HG03457 (cell line): ENCODE measurements around the gene EN1.
A peak's percentile ranks its signal among the peaks of the same experiment; 100 is the strongest.

Source experiments
- ATAC-seq: cut with Tn5 transposase; IDR thresholded peaks from one replicate; pipeline ENCODE4 v1.9.1; 2021; ENCODE audit warnings: moderate number of reproducible peaks; ENCODE audit not compliant: unreplicated experiment

EN1 gene

DNA sequence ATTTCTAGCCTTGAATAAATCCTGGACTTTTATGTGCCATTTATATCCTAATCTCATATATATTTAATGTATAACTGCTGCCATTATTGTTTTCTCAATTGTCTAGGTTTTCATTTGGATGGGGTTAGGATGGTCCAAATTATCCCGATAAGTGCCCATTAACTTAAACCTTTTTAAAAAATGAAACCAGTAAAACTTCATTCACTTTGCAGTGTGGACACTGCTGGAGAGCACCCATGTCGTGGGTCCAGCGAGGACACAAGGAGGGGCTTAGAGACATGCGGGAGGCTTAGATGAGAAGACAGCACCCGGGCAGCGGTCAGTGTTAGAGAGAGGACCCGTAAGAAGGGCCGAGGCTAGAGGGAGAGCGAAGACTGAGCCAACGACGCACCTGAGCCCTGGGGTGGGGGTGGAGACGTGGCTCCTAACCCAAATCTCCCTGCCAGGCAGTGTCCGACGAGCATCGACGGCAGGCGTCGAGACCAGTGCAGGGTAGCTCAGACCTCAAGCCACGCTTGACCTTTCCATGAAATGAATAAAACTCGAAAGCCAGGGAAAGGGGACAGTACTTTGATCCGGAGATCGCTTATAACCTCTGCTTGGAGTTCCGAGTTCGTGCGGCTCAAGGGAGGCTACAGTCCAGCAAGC, 9.0 kb upstream of the EN1 start:
- no peak for ATAC-seq

DNA sequence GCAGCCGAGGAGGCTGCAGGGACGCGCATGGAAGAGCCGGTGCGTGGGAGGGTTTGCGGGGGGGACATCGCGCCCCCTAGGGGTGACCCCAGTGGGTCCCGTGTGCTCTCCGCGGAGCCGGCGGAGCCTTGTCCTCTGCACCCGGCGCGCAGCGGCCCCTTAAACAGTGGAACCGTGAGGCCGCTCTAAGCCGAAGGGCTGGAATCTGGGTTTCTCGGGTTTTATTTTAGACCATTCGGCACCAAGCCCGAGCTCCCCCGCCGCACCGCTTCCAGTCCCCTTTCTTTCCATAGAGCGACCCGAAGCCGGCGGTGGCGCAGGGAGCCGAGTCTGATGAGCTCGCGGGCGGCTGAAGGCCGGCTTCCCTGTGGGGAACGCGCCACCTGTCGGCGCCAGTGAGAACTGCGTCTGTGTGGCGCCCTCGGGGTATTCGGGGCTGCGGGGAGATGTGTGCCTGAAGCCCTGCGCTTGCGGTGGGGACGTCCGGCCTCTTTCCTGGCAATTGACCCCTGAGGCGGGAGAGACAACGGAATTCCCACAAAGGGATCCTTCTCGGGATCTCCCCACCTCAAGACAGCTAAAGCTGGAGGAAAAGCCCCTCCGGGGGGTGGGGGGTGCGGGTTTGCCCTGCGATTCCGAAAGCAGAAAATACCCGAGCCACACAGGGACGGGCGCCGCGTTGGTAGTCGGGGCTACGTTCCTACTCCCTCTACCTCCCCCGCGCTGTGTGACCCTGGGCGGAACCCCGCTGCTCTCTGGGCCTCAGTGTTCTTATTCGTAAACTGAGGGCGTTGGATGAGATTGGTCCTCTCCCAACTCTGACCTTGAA, 8.2 kb upstream of the EN1 start:
- peak; percentile 66 for ATAC-seq

DNA sequence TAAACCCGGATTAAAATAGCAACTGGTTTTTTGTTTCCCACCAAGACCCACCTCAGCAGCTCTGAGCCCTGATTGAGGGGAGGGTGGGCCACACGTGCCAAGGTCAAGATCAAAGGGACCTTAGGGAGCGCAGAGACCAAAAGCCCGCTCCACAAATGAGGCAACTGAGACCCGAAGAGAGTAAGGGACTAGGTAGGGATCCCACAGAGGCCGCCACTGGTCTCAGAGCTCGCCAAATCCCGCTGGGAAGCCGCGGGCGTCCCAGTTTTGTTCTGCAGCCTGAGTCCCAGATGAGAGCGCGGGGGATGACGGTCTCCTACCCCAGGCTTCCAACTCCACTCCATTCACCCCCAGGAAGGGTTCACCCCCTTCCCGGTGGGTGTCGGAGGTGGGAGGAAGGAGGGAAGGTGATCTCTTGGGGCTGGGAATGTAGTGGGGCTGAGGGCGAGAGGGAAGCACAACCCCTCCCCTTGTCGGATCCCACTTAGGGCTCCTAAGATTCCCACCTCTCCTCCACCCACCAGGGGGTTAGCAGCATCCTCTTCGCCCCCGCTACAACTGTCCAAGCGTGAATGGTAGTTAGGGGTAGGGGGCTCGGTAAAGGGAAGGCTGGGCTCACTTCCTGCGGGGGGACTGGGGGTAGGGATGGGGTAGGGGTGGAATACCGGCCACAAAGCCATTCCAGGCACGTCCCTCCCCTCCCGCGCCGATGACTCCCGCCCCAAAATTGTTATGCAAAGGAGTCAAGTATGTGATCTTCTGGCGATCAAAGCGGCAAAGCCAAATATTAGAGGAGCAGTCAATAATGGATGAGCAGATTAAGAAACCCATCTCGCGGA, 7.3 kb upstream of the EN1 start:
- ATAC-seq = no peak

DNA sequence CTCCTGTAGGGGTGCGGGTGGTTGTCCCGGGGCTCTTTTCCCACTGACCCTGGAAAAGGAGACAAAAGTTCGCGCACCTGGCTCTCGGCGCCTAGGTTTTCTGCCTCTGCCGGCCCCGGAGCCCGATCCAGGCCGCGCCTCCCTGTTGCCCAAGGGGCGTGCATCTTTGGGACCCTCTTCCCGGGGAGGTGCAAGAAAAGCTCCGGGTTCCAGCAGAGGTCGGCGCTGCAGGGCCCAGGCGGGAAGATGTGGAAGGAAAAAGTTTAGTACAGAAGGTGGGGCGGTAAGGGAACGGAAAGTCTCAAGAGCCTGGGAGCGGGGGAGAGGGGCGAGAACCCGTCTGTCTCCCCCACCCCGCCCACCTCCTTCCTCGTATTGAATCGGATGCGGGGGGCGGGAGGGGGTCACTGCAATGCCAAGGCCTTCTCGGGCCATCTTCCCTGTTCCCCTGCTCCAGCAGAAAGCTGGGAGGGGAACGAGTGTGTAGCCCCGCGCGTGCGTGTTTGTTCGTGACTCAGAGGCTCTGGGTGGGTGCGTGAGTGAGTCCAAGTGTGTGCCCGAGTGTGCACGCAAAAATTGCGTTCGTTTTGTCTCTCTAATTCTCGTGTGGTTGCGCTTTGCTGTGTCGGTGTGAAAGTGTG, 6.3 kb upstream of the EN1 start:
- no peak for ATAC-seq

DNA sequence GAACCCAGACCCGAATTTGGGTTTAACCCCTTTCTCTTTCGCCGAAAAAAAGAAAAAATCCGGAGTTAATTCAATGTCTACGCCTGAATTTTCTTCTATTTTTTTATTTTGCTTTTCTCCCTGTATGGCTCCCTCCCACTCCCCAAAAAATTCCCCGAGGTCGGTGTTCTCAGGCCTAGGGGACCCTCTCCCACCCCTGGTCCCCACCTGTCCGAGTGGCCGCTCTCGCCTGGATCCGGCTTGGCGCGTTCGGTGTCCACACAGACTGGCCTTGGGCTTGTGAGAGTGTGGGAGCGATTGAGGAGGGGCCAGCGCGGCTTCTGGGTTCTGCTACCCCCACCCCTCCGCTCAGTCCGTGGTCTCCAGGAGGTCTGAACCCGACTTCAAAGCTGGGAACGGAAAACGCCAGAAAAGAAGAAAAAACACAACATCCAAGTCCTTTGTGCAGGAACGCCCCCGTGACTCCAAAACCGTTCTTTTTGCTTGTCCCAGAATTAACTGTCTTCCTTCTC, 5.7 kb upstream of the EN1 start:
- no peak for ATAC-seq

DNA sequence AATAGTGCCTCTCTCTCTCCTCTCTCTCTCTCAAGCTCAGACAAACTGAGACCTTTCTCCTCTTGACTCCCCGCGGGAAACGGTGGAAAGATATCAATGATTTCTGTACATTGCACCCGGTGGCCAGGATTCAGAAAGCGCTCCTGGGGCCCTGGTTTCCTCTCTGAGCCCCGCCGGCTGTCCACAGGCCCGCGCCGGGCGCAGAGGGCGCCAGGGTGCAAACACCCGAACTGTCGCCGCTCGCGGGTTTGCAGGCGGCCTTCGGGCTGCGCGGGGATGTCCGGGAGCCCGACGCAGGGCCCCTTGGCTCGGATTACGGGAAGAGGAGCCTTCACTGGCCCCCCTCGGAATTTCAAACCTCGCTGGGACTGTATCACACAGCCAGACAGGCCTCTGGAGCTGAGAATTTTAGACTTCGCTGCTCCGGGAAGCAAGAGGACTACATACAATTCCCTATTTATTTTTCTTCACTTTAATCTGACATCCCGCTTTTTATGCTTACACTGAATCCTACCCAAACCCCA, 5.2 kb upstream of the EN1 start:
- ATAC-seq = no peak

DNA sequence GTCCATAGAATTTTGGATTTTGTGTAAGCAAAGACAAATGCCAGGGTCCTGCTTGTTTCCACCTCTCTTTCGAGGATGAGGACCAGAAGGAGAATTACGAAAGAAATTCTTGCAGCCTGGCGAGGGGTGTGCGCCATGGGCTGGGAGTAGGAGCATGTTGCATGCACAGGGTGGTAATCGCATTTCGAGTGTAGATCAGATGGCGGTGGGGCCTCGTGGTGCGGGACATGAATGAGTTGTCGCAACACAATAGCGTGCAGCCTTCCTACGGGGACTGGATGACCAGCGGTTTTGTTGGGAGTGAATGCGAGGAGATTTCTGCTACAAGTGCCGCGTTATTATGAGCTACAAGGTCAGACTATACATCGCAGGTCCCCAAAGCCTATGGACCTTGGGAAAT, 4.2 kb upstream of the EN1 start:
- ATAC-seq = no peak

DNA sequence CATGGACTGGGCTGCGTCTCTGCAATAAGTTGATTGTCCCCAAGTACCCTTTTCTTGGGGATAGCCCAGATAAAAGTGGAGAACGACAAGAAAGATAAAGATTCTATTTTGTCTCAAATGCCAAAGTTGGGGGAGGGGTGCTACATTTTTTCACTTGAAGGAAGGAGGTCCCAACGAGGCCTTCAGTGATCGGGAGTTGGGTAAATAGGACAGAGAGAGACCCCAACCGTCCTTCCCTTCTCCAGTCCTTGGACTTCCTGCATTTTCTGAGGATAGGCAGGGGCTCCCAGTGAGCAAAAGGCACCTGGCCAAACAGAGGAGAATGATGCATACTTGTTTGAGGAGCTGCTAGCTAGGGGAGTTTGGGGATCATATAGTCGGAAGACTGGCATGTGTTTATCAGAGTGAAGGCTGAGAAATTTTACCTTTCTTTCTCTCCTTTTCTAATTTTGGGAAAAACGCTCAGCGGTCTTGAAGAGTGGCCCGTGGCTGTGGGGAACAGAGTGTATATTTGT, 3.5 kb upstream of the EN1 start:
- ATAC-seq = no peak

DNA sequence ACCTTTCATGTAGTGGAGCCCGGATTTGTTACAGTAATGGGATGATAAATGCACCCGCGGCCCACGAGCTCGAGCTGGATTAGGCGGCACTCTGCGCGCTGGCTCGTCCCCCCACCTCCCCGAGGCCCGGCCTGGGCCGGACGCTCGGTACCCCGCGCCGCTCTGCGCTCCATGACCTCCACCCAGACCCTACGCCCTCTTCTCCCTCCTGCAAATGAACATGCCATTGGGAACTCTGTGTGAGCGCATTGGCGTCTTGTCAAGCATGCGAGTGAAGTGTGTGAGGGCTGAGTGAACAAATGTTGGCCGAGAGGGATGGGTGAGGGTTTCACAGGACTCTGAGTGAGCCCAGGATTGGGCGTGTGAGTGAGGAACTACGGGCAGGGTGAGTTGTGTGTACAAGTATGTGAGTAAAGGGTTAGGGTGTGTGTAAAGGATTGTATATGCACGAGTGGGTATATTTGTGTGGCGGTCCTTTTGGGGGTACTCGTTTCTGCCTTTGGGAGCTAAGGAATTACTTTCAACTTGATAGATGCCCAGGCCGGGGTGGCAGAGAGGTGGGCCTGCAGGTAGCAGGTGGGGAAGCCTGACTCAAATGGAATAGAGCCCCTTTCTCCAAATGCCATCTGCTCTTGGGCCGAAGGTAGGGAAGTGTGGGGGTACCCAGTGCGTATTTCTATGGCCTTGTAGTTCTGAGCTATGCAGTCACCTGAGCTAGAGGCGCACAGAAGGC, 2.9 kb upstream of the EN1 start:
- no peak for ATAC-seq

DNA sequence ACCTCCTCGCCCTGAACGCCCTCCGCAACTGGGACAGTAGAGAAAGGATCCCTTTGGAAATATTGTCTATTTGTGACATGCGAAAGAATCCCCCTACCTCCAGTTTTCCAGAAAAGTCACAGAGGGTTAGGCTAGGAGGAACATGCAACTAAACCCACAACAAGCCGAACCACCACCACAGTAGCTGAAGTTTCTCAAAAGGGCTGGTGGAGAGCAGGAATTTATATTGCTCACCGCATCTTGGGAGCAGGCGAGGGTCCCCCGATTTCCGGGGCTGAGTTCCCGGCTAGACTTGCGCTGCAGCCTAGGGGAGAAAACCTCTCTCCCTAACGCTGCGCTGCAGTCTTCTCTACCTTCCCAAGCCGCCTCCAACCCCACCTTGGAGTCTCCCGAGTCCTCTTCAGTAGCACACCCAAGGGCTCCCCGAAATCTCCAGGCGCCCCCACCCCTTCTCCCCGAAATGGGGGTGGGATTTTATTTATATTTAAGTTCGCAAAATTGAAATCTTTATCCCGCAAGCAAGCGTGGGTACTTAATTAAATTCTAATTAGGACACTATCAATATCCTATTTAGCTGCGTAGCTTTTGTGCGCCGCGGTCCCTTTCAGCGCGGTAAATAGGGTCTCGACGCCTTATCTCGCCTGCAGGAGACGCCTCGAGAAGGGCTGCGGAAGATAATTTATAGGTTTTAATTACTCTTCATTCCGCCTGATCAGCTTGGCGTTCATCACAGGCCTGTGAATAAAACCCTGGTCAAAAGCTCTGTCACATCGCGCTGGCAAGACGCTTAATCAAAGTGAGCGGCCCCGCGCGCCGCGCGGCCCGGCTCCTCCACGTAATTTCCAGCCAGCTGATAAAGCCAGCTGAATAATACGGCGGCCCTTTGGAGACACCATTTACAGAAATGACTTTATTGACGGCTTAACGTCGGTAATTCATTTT, 2.0 kb upstream of the EN1 start:
- no peak for ATAC-seq

DNA sequence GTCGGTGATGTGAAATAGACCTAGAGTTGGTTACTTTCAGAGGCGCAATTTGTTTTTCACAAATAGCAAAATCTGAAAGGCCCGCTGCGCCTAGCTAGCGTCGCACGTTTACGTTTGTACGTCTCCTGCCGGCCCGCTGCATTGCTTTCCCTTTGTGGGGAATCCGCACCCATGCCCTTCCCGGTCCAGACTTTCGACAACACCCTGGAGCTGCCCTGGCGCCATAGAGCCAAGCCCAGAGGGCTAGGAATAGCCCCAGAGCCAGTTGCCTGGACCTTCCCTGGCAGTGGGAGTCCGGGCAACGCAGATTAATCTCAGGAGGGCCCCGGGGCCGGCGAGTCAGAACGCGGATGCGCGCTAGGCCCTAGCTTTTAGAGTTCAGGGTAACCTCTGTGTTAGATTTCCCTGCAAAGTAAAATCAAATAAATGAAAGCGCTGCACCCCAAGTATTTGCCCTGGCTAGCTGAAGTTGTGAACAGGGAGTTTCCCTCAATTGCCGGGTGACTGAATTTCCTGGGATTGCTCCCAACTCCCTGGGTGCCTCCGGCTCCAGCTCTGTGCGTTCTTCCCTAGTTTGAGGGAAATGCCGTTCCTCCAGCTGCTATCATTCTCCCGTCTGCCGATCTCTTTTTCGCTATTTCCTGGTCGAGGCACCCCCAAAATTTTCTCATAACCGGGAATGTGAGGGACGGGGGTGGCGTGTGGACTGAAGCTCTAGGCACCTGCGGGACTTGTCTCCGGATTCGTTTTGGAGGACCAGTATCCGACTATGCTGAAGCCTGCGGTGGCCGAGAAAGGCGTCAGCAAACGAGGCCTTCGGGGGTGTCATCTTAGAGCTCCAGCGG, 1.2 kb upstream of the EN1 start:
- ATAC-seq = no peak

DNA sequence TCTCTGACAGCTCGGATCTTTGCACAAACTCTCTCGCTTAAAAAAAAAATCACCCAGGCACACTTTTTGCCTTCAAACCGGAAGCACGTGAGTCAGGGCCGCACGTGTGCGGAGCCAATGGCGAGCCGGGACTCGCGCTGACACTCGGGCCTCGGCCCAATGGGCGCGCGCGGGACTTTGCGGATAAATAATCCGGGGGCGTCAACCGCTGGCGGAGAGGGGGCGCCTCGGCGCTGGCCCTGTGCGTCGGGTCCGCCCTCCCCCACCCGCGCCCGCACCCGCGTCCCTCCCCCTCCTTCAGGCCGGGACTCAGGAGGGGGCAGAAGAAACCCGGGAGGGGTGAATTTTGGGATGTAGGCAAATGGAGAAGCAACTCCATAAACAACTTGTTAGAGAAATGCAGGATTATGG, 319 bp upstream of the EN1 start:
- ATAC-seq = no peak

DNA sequence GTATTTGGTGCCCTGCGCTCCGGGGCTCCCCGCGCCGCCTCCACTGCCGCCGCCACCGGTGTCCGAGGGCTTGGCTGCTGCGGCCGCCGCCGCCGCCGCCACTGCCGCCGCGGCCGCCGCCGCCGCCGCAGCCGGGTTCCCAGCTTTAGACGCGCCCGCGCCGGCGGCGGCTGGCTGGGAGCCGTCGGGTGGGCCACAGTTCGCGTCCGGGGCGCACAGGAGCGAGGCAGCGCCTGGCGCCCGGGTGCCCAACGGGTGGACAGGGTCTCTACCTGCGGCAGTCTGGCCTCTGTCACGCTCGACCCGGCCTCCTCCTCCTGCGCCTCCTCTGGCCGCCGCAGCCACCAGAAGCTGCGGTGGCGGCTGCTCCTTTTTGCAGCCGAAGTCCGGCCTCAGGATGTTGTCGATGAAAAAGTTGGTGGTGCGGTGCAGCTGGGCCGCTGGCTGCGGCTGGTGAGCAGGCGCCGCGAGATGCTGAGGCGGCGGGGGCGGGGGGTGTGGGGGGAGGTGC, 951 bp downstream of the EN1 start:
- no peak for ATAC-seq

DNA sequence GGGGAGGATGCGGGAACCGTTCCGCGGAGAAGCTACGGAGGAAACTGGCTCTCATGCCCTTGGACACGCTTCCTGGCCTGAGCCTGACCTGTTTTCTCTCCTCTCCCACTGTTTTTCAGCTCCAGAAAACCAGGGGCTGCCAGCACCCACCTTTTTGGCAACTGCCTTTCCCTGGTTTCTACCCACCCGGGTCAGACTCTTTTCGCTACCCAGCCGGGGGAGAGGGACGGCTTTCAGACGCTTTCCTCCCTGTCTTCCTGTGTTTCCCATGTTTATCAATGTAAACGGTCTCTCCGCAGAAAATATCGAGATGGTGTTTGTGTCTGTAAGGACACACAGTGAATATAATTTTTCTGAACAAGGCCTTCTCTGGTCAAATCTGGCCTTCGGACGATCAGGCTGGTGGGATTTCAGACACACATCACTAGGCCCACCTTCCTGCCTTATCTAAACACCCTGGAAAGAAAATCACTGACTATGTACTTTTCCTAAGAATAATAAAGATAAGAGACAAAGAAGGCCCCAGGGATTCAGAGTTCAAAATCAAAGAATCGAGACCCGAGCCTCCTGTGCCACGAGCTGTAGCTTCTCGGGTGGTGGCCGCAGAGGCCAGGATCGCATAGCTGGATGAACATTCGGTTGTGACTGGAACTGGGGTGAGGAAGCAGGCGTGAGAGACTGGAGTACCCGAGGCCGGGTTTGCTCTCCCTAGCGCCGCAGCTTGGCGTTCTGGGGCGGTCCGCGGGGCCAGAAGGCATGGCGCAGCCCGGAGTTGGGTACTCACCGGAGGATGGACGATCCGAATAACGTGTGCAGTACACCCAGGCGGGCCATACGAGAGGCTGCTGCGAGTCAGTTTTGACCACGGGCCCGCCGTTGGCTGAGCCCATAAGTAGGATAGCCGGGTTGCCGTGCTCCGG, 1.7 kb downstream of the EN1 start:
- ATAC-seq = no peak

DNA sequence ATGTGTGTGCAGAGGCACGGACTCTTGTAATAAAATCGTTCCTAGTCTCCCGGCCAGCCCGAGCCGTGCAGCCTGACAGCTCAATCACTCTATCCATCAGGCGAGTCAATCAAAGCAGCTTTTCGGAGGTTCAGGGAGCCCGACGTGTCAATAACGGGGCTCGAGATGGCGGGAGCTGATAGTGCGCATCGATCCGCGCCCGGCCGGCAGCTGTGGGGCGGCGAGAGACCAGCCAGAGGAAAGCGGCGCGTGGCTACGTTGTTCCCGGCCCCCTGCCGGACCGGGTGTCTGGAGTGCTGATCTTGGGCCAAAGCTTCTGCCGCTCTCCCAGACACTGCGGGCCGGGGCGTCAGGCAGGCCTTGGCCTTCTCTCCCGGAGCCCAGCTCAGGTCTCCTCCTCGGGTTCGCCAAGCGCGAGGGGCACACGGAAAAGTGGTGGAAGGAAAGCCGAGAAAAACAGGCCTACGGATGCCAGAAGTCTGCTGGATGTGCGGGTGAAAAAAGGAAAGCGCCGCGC, 2.4 kb downstream of the EN1 start:
- ATAC-seq = no peak

DNA sequence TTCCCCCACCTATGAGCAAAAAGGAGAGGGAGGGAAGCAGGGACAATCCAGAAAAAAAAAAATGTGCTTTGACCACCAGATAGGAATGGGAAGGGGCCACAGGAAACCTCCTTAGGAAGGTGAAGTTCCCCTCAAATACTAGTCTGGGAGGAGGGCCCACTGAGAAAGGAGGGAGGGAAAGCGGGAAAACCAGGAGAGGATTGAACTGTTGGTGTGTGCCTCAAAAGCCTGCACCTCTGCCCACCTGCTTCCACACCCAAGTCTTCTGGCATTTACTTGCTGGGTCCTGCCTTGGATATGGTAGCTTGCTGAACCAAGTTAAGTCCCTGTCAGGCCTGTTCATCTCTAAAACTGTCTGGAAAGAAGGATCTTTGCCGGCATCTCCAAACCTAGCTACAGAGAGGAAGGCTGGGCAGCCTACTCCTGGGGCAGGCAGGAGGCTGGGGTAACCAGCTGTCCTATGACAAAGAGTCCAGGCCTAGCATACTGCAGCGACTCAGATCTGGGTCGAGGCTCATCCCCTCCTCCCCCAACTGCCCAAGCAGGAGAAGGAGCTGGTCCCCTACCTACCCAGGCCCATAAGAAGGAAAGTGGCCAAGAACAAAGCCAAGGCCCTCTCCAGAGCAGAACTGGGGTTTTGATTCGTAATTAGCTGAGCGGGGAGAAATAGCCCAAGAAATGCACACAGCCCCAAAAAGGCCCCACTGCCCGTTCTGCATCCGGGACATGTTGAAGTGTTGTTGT, 3.0 kb downstream of the EN1 start:
- no peak for ATAC-seq
